Suprapubic skin (tissue), 3 donors: ENCODE data around the gene DIAPH2.

ENCODE experiments used
- CTCF ChIP-seq, 2 donors: fragments of 200-600 bp in 1 of 2; fragments of 450-650 bp in 1 of 2; sonication (generic) in 1 of 2; IDR thresholded peaks; one replicate each; pipeline ENCODE4 v1.5.1; 2016 to 2019; ENCODE audit warnings: antibody characterized with exemption in 2 of 2, mild to moderate bottlenecking in 1 of 2, moderate library complexity in 1 of 2
- POLR2A ChIP-seq, 2 donors: fragments of 450-650 bp; IDR thresholded peaks; one replicate each; pipeline ENCODE4 v1.6.1; 2017; ENCODE audit warnings: antibody characterized with exemption in 2 of 2, mild to moderate bottlenecking in 2 of 2, moderate library complexity in 2 of 2

GRCh38 chrX:97616883-97617530, 932.4 kb downstream of the DIAPH2 start:
- TF ChIP-seq CTCF (IDR thresholded peaks at IDR 0.05) (no peak), POLR2A (IDR thresholded peaks at IDR 0.05) (no peak)
